Stimulated activated CD4-positive, alpha-beta T cell treated with anti-CD3 and anti-CD28 coated beads, TNF-alpha, amount 100 ng/mL, for 1 hour (primary cell): ENCODE results near the gene TMEM232.
"Not testable (repeated sequence)": the region's sequence is repeated elsewhere in the genome, so short reads cannot be mapped to it uniquely, and the experiment has no call there.

ENCODE experiments used
- DNase-seq, 3 donors: peaks; one replicate each; pipeline ENCODE4 v3.0.0-alpha.2; 2020; ENCODE audit warnings: low read depth in 3 of 3, low spot score in 1 of 3

Gene TMEM232

GRCh38 chr5:110625376-110625999 lies 101.0 kb downstream of the TMEM232 start:
- no peak for DNase-seq

- no peak for DNase-seq
Measured at GRCh38 chr5:110623874-110624273, 102.6 kb downstream of the TMEM232 start.

DNA sequence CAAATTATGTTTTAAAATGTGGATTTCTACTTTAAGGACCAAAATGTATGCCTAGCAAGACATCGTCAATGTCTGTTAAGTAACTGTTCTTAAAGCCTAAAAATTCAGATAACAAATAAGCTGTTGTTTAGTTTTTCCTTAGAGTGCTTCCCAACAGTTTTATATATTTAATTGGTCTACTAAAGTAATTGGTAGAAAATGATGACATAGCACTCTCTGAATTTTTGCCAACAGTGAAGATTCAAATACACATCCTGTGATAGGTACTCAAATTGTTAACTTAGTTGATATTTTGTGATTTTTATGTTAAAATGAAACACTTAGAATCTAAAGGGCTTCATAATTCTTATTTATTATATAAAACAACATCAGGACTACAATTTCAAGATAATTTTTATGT lies 107.5 kb downstream of the TMEM232 start:
- DNase-seq: no peak

DNA sequence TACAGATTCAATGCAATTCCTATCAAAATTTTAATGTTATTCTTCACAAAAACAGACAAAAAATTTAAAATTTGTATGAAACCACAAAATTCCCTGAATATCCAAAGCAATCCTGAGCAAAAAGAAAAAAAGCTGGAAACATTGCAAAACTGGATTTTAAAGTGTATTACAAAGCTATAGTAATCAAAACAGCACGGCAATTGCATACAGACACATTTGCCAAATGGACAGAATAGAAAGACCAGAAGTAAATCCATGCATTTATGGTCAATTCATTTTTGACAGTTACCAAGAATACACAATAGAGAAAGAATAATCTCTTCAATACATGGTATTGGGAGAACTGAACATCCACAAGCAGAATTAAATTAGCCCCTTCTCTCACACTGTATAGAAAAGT lies 110.5 kb downstream of the TMEM232 start:
- no peak for DNase-seq

- DNase-seq: no peak
Measured at GRCh38 chr5:110612794-110613247, 113.7 kb downstream of the TMEM232 start.

DNA sequence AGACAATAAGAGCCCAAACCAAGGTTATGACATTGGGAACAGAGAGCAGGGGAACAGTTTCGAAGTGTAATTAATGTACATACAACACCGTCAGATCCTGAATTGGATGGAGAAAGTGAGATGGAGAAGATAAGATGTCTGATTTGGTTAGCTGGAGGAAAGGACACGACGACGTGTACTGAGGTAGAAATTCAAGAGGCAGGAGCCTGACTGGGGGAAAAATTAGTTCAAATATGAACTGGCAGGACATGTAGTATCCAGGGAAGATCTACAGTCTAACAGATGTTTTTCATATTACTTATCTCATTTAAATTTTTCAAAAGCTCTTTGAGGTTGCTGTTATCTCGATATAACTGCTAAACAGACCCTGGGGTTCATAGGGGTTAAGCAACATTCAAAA lies 114.7 kb downstream of the TMEM232 start:
- no peak for DNase-seq

- DNase-seq: no peak
Measured at GRCh38 chr5:110594866-110595265, 131.6 kb downstream of the TMEM232 start.

- DNase-seq: no peak
Measured at GRCh38 chr5:110590187-110590586, 136.3 kb downstream of the TMEM232 start.

DNA sequence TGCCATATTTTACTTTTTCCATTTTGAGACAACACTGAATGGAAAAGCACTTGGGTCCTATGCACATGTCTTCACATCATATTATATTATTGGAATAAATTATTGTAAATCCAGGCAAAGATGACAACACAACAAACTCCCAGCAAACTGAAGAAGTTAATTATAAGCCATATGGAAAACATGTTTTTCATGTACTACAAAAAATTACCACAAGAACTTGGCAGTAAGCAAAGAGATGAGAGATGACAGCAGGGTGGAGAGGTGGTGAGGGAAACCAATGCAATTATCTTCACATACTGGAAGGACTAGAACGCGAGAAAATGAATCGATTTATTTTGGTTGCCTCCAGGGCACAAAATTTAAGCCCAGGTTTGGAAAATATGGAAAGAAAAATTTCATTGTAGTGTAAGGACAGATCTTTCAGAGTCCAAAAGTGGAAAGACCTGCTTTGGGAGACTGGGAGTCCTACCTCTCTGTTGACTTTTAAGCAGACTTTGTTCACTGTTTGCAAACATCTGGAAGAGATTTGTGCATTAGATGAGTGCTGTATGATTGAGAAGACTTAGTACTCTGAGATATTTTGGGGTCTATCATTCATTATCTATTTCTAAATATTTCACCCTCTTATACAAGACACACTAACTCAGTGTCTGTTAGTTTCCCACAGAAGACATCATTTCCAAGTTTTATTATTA lies 138.0 kb downstream of the TMEM232 start:
- no peak for DNase-seq

- DNase-seq: no peak
Measured at GRCh38 chr5:110580625-110581024, 145.8 kb downstream of the TMEM232 start.

GRCh38 chr5:110572729-110573128 lies 153.7 kb downstream of the TMEM232 start:
- no peak for DNase-seq

- DNase-seq: no peak
Measured at GRCh38 chr5:110562191-110562590, 164.3 kb downstream of the TMEM232 start.

DNA sequence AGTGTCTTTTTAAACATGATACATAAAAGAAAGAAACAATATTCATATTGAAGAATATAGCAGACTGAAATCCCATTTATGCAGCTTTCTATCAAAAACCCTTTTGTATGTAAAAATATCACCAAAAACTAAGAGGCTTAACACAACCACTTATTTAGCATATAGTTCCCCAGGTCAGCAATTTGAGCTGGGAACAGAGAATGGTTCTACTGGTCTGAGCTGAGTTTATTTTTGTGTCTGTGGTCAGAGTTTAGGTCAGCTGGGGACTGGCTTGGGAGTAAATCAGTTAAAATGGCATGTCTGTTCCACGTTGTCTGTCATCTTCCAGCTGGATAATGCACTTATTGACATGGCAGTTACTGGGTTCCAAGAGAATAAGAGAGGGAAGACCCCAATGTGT lies 165.0 kb downstream of the TMEM232 start:
- no peak for DNase-seq

- no peak for DNase-seq
Measured at GRCh38 chr5:110549301-110549700, 177.2 kb downstream of the TMEM232 start.

DNA sequence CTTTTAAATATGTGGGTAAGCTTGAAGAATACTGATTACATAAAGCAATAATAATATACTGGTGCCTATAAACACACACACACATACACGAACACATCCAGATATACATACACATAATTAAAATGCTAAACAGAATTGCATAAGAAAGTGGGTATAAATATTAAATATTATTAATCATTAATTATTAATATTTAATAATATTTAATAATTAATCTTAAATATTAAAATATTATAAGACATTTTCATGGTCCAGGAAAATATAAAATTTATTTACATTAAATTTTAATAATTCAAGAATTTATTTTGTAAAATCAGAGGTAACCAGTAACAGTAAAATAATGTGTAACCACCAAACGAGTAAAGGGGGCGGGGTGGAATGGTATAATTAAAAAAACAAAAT lies 178.3 kb downstream of the TMEM232 start:
- no peak for DNase-seq

- DNase-seq: no peak
Measured at GRCh38 chr5:110547495-110547894, 179.0 kb downstream of the TMEM232 start.

GRCh38 chr5:110545716-110546115 lies 180.8 kb downstream of the TMEM232 start:
- no peak for DNase-seq

DNA sequence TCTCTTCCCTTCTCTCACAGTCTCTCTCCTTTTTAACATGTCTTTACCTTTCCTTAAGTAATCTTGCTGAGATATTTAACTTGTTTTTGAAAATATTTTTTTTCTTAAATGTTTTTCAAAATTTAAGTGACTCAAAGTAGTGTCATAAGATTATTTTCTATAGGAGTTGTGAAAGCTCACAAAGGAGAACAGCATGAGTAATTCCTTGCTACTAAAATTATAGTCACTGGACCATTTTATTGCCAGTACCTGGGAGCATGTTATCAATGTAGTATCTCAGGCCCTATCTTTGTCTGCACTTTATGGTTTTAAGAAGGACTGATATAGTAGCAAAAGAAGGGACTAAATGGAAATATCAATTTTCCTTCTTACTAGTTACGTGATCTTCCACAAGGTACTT lies 181.9 kb downstream of the TMEM232 start:
- DNase-seq: no peak

GRCh38 chr5:110542949-110543348 lies 183.5 kb downstream of the TMEM232 start:
- no peak for DNase-seq

- DNase-seq: no peak
Measured at GRCh38 chr5:110536120-110537115, 190.1 kb downstream of the TMEM232 start.

- not testable (repeated sequence) for DNase-seq
Measured at GRCh38 chr5:110535146-110535545, 191.3 kb downstream of the TMEM232 start.

DNA sequence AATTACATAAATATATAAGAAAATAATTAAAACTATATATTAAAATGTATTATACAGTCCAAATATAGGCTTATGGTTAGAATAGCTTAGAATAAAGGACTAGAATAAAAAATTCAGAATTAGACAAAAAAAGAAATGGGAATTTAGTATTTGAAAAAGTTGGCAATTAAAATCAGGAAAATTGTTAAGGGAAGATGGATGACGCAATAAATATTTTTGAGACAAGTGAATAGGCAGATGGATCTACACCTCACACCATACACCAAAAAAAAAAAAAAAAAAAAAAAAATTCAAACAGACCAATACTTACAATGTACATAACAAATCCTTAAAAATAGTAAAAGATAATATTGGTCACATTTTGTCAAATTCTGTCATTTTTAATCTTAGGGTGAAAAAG lies 200.7 kb downstream of the TMEM232 start:
- DNase-seq: no peak
